Colonic mucosa (tissue), 4 donors: Measurements from ENCODE around the gene FAM161B. TPM values are rescaled to one million over a fixed set of nuclear protein-coding genes. Genes with fewer than 3 reads are reported as not detected.

Experiments used
- DNase-seq: peaks from one replicate; pipeline ENCODE4 v3.0.0-alpha.2; 2020
- H3K27ac ChIP-seq: fragments of 200-600 bp; one replicate; pipeline ENCODE4 v1.8.0; 2021
- H3K27me3 ChIP-seq: fragments of 200-600 bp; one replicate; pipeline ENCODE4 v1.8.0; 2021
- H3K36me3 ChIP-seq: fragments of 200-600 bp; one replicate; pipeline ENCODE4 v1.8.0; 2021
- H3K4me1 ChIP-seq: fragments of 200-600 bp; one replicate; pipeline ENCODE4 v1.8.0; 2021; ENCODE audit warnings: mild to moderate bottlenecking
- H3K4me3 ChIP-seq: fragments of 200-600 bp; one replicate; pipeline ENCODE4 v1.8.0; 2021
- H3K9ac ChIP-seq, 2 donors: one replicate each; pipeline ENCODE4 v1.7.0; 2013; ENCODE audit warnings: control low read depth in 2 of 2, low read depth in 2 of 2, low read length in 2 of 2
- H3K9me3 ChIP-seq: fragments of 200-600 bp; one replicate; pipeline ENCODE4 v1.8.0; 2021
- CTCF ChIP-seq: fragments of 200-600 bp; IDR thresholded peaks from one replicate; pipeline ENCODE4 v1.8.0; 2022; ENCODE audit warnings: antibody characterized with exemption, mild to moderate bottlenecking
- intact Hi-C: fragments of 100-400 bp; cut with DNase I; formaldehyde crosslinking; loops from one replicate; pipeline ENCODE4 v1.14.1; 2022
- total RNA-seq, 2 donors: library from RNA; stranded (reverse); fragmentation: NEBNext Ultra II Directional in 1 of 2; extraction: Animal tissue kit (Norgen Biotek cat#: 25700) in 1 of 2; gene quantifications; one replicate each; pipeline ENCODE4 v1.2.1, GENCODE V29; 2021
- donor health status: healthy.
- donor health status: DM: no; HTN: no; CAD: no.
- donor health status: DM: no; HTN: no; CAD: no.

The FAM161B gene
- total RNA-seq, 2 donors from 2014 or later: 3.0 to 5.6 TPM

GRCh38 chr14:73886449-73887317 lies 63.2 kb downstream of the FAM161B start, which contains the start of gene ZNF410:
ZNF410 (plus strand) TSS chr14:73886859; CDS start chr14:73892176, 5,317 bp downstream.
- peak; percentile 90 for DNase-seq
- TF ChIP-seq CTCF: no peak
- Histone ChIP-seq H3K27me3 (no peaks in the 10 kb centered on the region), H3K4me1 (no peaks in the 10 kb centered on the region), H3K4me3 (peak within 1 kb of the TSS; percentile 91), H3K9me3 (no peaks in the 10 kb centered on the region), H3K36me3 (no peaks in the 10 kb centered on the region), H3K27ac (peak within 1 kb of the TSS; percentile 87), H3K9ac (peak within 1 kb of the TSS; percentile 78 to 97)
- intact Hi-C loops: no loop called here

GRCh38 chr14:73884438-73885190 lies 65.3 kb downstream of the FAM161B start:
- Histone ChIP-seq H3K27ac (no peak overlapping the region), H3K9ac (no peak overlapping the region), H3K4me1 (no peaks in the 10 kb centered on the region), H3K27me3 (no peaks in the 10 kb centered on the region), H3K4me3 (no peak overlapping the region), H3K9me3 (no peaks in the 10 kb centered on the region), H3K36me3 (no peaks in the 10 kb centered on the region)
- no peak for TF ChIP-seq CTCF
- intact Hi-C loops: no loop called here
- no peak for DNase-seq

Other genes with a start within 250 kb of the FAM161B start
- 10 to 100 TPM; 13.4 to 28.3 TPM for gene PNMA1, start 235.7 kb downstream of the FAM161B start, total RNA-seq
- gene PTGR2, start 98.3 kb downstream of the FAM161B start, total RNA-seq: 10 to 100 TPM in 1 of 2 donors, 1 to 10 TPM in 1; 8.8 to 20.9 TPM
- 10 to 100 TPM; 37.8 to 38.7 TPM for gene ZNF410, start 63.2 kb downstream of the FAM161B start, total RNA-seq
- gene COQ6, start 208 bp upstream of the FAM161B start, total RNA-seq: 10 to 100 TPM; 21.6 to 23.5 TPM
- 100 to 1,000 TPM; 130 to 153 TPM for gene ENTPD5, start 69.2 kb upstream of the FAM161B start, total RNA-seq
- gene BBOF1, start 69.3 kb upstream of the FAM161B start, total RNA-seq: 1 to 10 TPM; 1.4 to 2.8 TPM
- gene ALDH6A1, start 134.4 kb upstream of the FAM161B start, total RNA-seq: 10 to 100 TPM; 29.6 to 47.9 TPM
- gene LIN52, start 134.9 kb upstream of the FAM161B start, total RNA-seq: 1 to 10 TPM; 3.5 to 7.5 TPM